ENCODE results near the gene TMPRSS7.

DNA sequence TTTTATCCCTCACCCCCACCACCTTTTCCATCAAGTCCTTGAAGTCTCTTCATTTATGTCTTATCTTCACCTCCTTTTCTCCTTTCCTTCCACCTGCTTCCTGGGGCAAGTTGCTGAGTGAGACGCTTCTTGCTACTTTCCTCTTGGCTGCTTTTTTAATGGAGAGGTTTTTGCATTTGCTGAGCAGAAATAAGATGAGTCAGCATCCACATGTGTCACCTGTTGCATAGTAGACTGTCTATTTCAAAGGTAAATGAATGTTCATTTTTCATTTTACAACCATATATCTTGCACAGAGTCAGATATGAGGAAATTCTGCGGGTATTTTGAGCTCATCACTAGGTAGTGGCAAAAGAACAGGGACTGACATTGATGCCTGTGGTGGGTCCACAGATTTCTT lies 70.2 kb downstream of the TMPRSS7 start:
- TF ChIP-seq, protein P1, sequence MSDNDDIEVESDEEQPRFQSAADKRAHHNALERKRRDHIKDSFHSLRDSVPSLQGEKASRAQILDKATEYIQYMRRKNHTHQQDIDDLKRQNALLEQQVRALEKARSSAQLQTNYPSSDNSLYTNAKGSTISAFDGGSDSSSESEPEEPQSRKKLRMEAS (CRISPR knock-in tag; IDR thresholded peaks at IDR 0.05): no peak
- TF ChIP-seq GRHL2 (CRISPR knock-in tag; IDR thresholded peaks at IDR 0.05; ENCODE audit: insufficient replicate concordance, severe bottlenecking): no peak
